A673 (cell line): Measurements from ENCODE around the gene CDH4. TPM values are rescaled to one million over a fixed set of nuclear protein-coding genes. Genes with fewer than 3 reads are reported as not detected.

ENCODE experiments used
- BruUV-seq: library from RNA; stranded (reverse); fragments of 400-500 nt; replicated peaks from 2 replicates; lab custom pipeline; 2021; lab: Mats Ljungman, UMichigan
- CTCF ChIA-PET: fragments of 300-600 bp; sonication (Branson Sonifier 250); formaldehyde crosslinking; loops from one replicate; lab custom pipeline; 2022; ENCODE audit warnings: antibody characterized with exemption; lab: Charles Lee
- POLR2A ChIA-PET: fragments of 300-600 bp; sonication (Branson Sonifier 250); formaldehyde crosslinking; loops from one replicate; lab custom pipeline; 2022; ENCODE audit warnings: antibody characterized with exemption; ENCODE audit not compliant: low non-redundant PET; lab: Charles Lee
- DNase-seq: peaks from one replicate; pipeline ENCODE4 v3.0.0-alpha.2; 2015; ENCODE audit warnings: low spot score
- H3K27ac ChIP-seq: fragments of 200-600 bp; sonication (generic); 2 replicates; pipeline ENCODE4 v1.5.1; 2016; ENCODE audit warnings: mixed run types, low read depth, mild to moderate bottlenecking, mixed read lengths, antibody characterized with exemption, low read length; ENCODE audit not compliant: poor library complexity, severe bottlenecking
- H3K27me3 ChIP-seq: fragments of 200-600 bp; sonication (generic); replicated peaks from 2 replicates; pipeline ENCODE4 v1.6.1; 2017; ENCODE audit warnings: mixed run types, low read depth, mild to moderate bottlenecking, mixed read lengths, antibody characterized with exemption, low read length; ENCODE audit not compliant: insufficient read depth, poor library complexity
- H3K36me3 ChIP-seq: fragments of 200-600 bp; sonication (generic); 2 replicates; pipeline ENCODE4 v1.6.1; 2016; ENCODE audit warnings: mixed run types, mild to moderate bottlenecking, mixed read lengths, antibody characterized with exemption, low read length; ENCODE audit not compliant: insufficient read depth, poor library complexity, severe bottlenecking
- H3K4me1 ChIP-seq: fragments of 200-600 bp; sonication (generic); 2 replicates; pipeline ENCODE4 v1.6.1; 2017; ENCODE audit warnings: mixed run types, mild to moderate bottlenecking, mixed read lengths, antibody characterized with exemption, low read length; ENCODE audit not compliant: insufficient read depth, poor library complexity, severe bottlenecking
- H3K4me3 ChIP-seq: fragments of 200-600 bp; sonication (generic); 2 replicates; pipeline ENCODE4 v1.5.1; 2016; ENCODE audit warnings: low read depth, mixed run types, mild to moderate bottlenecking, mixed read lengths, low read length; ENCODE audit not compliant: poor library complexity, severe bottlenecking
- H3K9me3 ChIP-seq: fragments of 200-600 bp; sonication (generic); 2 replicates; pipeline ENCODE4 v1.6.1; 2016; ENCODE audit warnings: mixed run types, low read depth, mild to moderate bottlenecking, mixed read lengths, antibody characterized with exemption, low read length; ENCODE audit not compliant: poor library complexity, severe bottlenecking
- CTCF ChIP-seq: fragments of 300-800, 200-600 bp; sonication (generic); conservative IDR thresholded peaks from 2 replicates; pipeline ENCODE4 v1.5.1; 2017; ENCODE audit warnings: low read depth, mild to moderate bottlenecking, antibody characterized with exemption, low read length, moderate library complexity, mixed read lengths
- EZH2 ChIP-seq: fragments of 200-600 bp; sonication (generic); IDR thresholded peaks from 2 replicates; pipeline ENCODE4 v1.6.1; 2017; ENCODE audit warnings: borderline replicate concordance, low read depth, mild to moderate bottlenecking, mixed read lengths, antibody characterized with exemption, low read length; ENCODE audit not compliant: poor library complexity, severe bottlenecking
- intact Hi-C: fragments of 100-400 bp; cut with micrococcal nuclease; formaldehyde crosslinking; loops from one replicate; pipeline ENCODE4 v1.10.0; 2022; ENCODE audit not compliant: unreplicated experiment
- total RNA-seq: library from RNA; stranded (reverse); gene quantifications from 2 replicates; pipeline ENCODE4 v1.2.3, GENCODE V29; 2021

CDH4 gene
- total RNA-seq, 1 experiment from 2014 or later: 8.3 TPM

GRCh38 chr20:61565791-61566190, 313.7 kb downstream of the CDH4 start:
- no TSS peak for BruUV-seq
- intact Hi-C loops: no loop called here
- Histone ChIP-seq H3K27ac (no peak overlapping the region), H3K4me3 (no peak overlapping the region), H3K36me3 (no peaks in the 10 kb centered on the region), H3K9me3 (no peaks in the 10 kb centered on the region), H3K27me3 (peaks cover 10% of the 10 kb centered on the region), H3K4me1 (no peaks in the 10 kb centered on the region)
- ChIA-PET POLR2A (no interaction called here), CTCF (no interaction called here)
- DNase-seq: no peak
- TF ChIP-seq EZH2 (no peak), CTCF (no peak)

GRCh38 chr20:61566691-61567090, 314.6 kb downstream of the CDH4 start:
- CTCF ChIA-PET: no interaction called here
- no peaks in the 10 kb centered on the region for H3K4me1 ChIP-seq
- peaks cover 11% of the 10 kb centered on the region for H3K27me3 ChIP-seq
- intact Hi-C loops: no loop called here
- H3K9me3 ChIP-seq: no peaks in the 10 kb centered on the region
- no TSS peak for BruUV-seq
- no peak for TF ChIP-seq EZH2
- TF ChIP-seq CTCF: no peak
- no peak for DNase-seq
- H3K27ac ChIP-seq: no peak overlapping the region
- no peak overlapping the region for H3K4me3 ChIP-seq
- H3K36me3 ChIP-seq: no peaks in the 10 kb centered on the region
- POLR2A ChIA-PET: no interaction called here

- Histone ChIP-seq H3K4me3 (no peak overlapping the region), H3K27ac (no peak overlapping the region), H3K36me3 (no peaks in the 10 kb centered on the region), H3K27me3 (peaks cover 11% of the 10 kb centered on the region), H3K4me1 (no peaks in the 10 kb centered on the region), H3K9me3 (no peaks in the 10 kb centered on the region)
- intact Hi-C loops: no loop called here
- ChIA-PET POLR2A (no interaction called here), CTCF (no interaction called here)
- no peak for TF ChIP-seq EZH2
- DNase-seq: no peak
- no TSS peak for BruUV-seq
These were observed 315.1 kb downstream of the CDH4 start for GRCh38 chr20:61567204-61567603.

GRCh38 chr20:61569825-61570224, 317.8 kb downstream of the CDH4 start:
- TF ChIP-seq EZH2: no peak
- TF ChIP-seq CTCF: no peak
- Histone ChIP-seq H3K4me3 (no peak overlapping the region), H3K4me1 (no peaks in the 10 kb centered on the region), H3K36me3 (no peaks in the 10 kb centered on the region), H3K27me3 (peaks cover 11% of the 10 kb centered on the region), H3K27ac (no peak overlapping the region), H3K9me3 (no peaks in the 10 kb centered on the region)
- no TSS peak for BruUV-seq
- POLR2A ChIA-PET: no interaction called here
- no peak for DNase-seq
- intact Hi-C loops: no loop called here
- CTCF ChIA-PET: no interaction called here
